A549 (cell line): ENCODE results near the gene TCERG1L.

Source experiments
- BHLHE40 ChIP-seq: IDR thresholded peaks from 2 replicates; pipeline ENCODE4 v1.6.1; 2012; ENCODE audit warnings: low read depth, low read length, inconsistent platforms
- CHD4 ChIP-seq: fragments of 200-600 bp; sonication (generic); IDR thresholded peaks from 2 replicates; pipeline ENCODE4 v1.6.1; 2016; ENCODE audit warnings: antibody characterized with exemption, mild to moderate bottlenecking, borderline replicate concordance
- CTCF ChIP-seq: fragments of >200 bp; sonication (Bioruptor Twin); formaldehyde crosslinking; IDR thresholded peaks from 3 replicates; pipeline ENCODE4 v1.5.1; 2016
- ESRRA ChIP-seq: fragments of 150-350 bp; IDR thresholded peaks from 2 replicates; pipeline ENCODE4 v1.6.1; 2014; ENCODE audit warnings: mild to moderate bottlenecking, low read length, borderline replicate concordance
- HOXB13 ChIP-seq: fragments of 250-450 bp; sonication (Bioruptor Pico); IDR thresholded peaks from 2 replicates; pipeline ENCODE4 v1.5.0; 2020; ENCODE audit warnings: low read depth, mild to moderate bottlenecking, moderate library complexity
- JUN ChIP-seq, 2 experiments: fragments of >200 bp; sonication (Bioruptor Twin); formaldehyde crosslinking; IDR thresholded peaks; 2 replicates in 1 of 2; 3 replicates in 1 of 2; pipeline ENCODE4 v1.6.1; 2016 to 2017
- JUNB ChIP-seq: fragments of >200 bp; sonication (Bioruptor Twin); formaldehyde crosslinking; IDR thresholded peaks from 2 replicates; pipeline ENCODE4 v1.6.1; 2016
- MAZ ChIP-seq: fragments of 150-350 bp; IDR thresholded peaks from 2 replicates; pipeline ENCODE4 v1.6.1; 2014; ENCODE audit warnings: antibody characterized with exemption, low read depth, low read length, borderline replicate concordance
- POLR2A ChIP-seq: IDR thresholded peaks from 2 replicates; pipeline ENCODE4 v1.6.1; 2012; ENCODE audit warnings: mild to moderate bottlenecking, low read length
- SMC3 ChIP-seq: fragments of >200 bp; sonication (Bioruptor Twin); formaldehyde crosslinking; IDR thresholded peaks from 3 replicates; pipeline ENCODE4 v1.6.1; 2018; ENCODE audit warnings: inconsistent platforms
- USF2 ChIP-seq: fragments of 450-650 bp; IDR thresholded peaks from 2 replicates; pipeline ENCODE4 v1.6.1; 2014; ENCODE audit warnings: antibody characterized with exemption
- TF ChIP-seq, protein P1 (sequence below): IDR thresholded peaks from 2 replicates; pipeline ENCODE4 v1.6.1; 2012

DNA sequence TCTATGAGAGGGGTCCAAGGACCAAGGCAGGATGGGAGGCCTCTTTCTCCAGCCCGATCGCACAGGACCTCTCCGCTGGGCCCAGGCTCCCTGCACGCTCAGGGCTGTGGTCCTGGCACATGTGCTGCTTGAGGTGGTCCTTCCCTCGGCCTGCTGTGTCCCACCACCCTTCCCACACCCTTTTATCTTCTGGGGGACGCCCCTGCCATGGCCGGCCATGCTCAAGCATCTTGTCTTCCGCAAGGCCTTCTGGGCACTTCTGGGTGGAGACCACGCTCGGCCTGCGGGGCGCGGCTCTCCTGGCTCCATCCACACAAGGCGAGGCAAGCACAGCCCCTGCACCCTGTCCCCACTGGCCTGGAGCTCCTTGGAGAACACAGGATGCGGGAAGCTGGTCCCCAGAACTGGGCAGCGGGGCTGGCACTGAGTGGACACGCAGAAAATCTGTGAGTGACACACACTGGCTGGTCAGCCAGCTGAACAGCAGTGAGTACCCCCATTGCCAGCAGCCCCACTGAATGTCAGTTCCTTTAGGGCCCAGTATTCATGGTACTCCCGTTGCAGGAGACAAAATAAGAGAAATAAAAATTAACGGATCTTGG, 115.9 kb downstream of the TCERG1L start:
- TF ChIP-seq SMC3 (no peak), ESRRA (no peak), CTCF (no peak), MAZ (no peak), HOXB13 (CRISPR knock-in tag) (no peak), JUNB (no peak), CHD4 (no peak), JUN (IDR thresholded peaks at IDR 0.05) (no peak), BHLHE40 (no peak), POLR2A (no peak), USF2 (no peak)
- TF ChIP-seq, protein P1, sequence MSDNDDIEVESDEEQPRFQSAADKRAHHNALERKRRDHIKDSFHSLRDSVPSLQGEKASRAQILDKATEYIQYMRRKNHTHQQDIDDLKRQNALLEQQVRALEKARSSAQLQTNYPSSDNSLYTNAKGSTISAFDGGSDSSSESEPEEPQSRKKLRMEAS = no peak
